ENCODE measurements around the gene PHACTR1.

PHACTR1 gene

GRCh38 chr6:13235339-13235738 is 518.8 kb downstream of the PHACTR1 start:
- H3K4me1 ChIP-seq, result no peaks in the 10 kb centered on the region

GRCh38 chr6:13237318-13237717 is 520.8 kb downstream of the PHACTR1 start:
- Histone ChIP-seq H2AFZ (no peak overlapping the region), H3K9me3 (ENCODE audit: control insufficient read depth, low read length) (no peaks in the 10 kb centered on the region), H3K4me2 (ENCODE audit: low read length) (no peak overlapping the region), H3K27me3 (ENCODE audit: control insufficient read depth, insufficient read depth, low read length) (no peaks in the 10 kb centered on the region), H3K27ac (no peak overlapping the region), H3K4me3 (ENCODE audit: low read depth, low read length) (no peak overlapping the region), H3K4me1 (no peaks in the 10 kb centered on the region), H3K36me3 (ENCODE audit: control insufficient read depth, insufficient read depth, low read length) (no peaks in the 10 kb centered on the region), H3K9ac (no peak overlapping the region), H3K79me2 (no peaks in the 10 kb centered on the region)
- TF ChIP-seq CTCF (IDR thresholded peaks at IDR 0.05), result no peak

More at GRCh38 chr6:13235339-13235738, 518.8 kb downstream of the PHACTR1 start:
- TF ChIP-seq CTCF (IDR thresholded peaks at IDR 0.05), result no peak
- no peak overlapping the region for H3K27ac ChIP-seq
- H3K9ac ChIP-seq, result no peak overlapping the region
- H3K4me3 ChIP-seq (ENCODE audit: low read depth, low read length), result no peak overlapping the region
- H3K79me2 ChIP-seq, result no peaks in the 10 kb centered on the region
- H3K9me3 ChIP-seq (ENCODE audit: control insufficient read depth, low read length), result no peaks in the 10 kb centered on the region
- H2AFZ ChIP-seq, result no peak overlapping the region
- no peaks in the 10 kb centered on the region for H3K36me3 ChIP-seq (ENCODE audit: control insufficient read depth, insufficient read depth, low read length)
- H3K4me2 ChIP-seq (ENCODE audit: low read length), result no peak overlapping the region
- no peaks in the 10 kb centered on the region for H3K27me3 ChIP-seq (ENCODE audit: control insufficient read depth, insufficient read depth, low read length)

GRCh38 chr6:13238017-13238416 is 521.5 kb downstream of the PHACTR1 start:
- Histone ChIP-seq H3K4me1 (no peaks in the 10 kb centered on the region), H3K27me3 (ENCODE audit: control insufficient read depth, insufficient read depth, low read length) (no peaks in the 10 kb centered on the region), H3K4me3 (ENCODE audit: low read depth, low read length) (no peak overlapping the region), H3K36me3 (ENCODE audit: control insufficient read depth, insufficient read depth, low read length) (no peaks in the 10 kb centered on the region), H3K27ac (no peak overlapping the region), H2AFZ (no peak overlapping the region), H3K4me2 (ENCODE audit: low read length) (no peak overlapping the region), H3K9ac (no peak overlapping the region), H3K9me3 (ENCODE audit: control insufficient read depth, low read length) (no peaks in the 10 kb centered on the region), H3K79me2 (no peaks in the 10 kb centered on the region)
- no peak for TF ChIP-seq CTCF (IDR thresholded peaks at IDR 0.05)

- Histone ChIP-seq H3K9ac (no peak overlapping the region), H3K4me2 (ENCODE audit: low read length) (no peak overlapping the region), H3K9me3 (ENCODE audit: control insufficient read depth, low read length) (no peaks in the 10 kb centered on the region), H3K27me3 (ENCODE audit: control insufficient read depth, insufficient read depth, low read length) (no peaks in the 10 kb centered on the region), H2AFZ (no peak overlapping the region), H3K27ac (no peak overlapping the region), H3K4me3 (ENCODE audit: low read depth, low read length) (no peak overlapping the region), H3K79me2 (no peaks in the 10 kb centered on the region), H3K4me1 (no peaks in the 10 kb centered on the region), H3K36me3 (ENCODE audit: control insufficient read depth, insufficient read depth, low read length) (no peaks in the 10 kb centered on the region)
- no peak for TF ChIP-seq CTCF (IDR thresholded peaks at IDR 0.05)
Measured at GRCh38 chr6:13238640-13239216, 522.2 kb downstream of the PHACTR1 start.
